ENCODE measurements around the gene TMEM31. TPM values are rescaled to one million over a fixed set of nuclear protein-coding genes. Genes with fewer than 3 reads are reported as not detected.

The TMEM31 gene, protein sequence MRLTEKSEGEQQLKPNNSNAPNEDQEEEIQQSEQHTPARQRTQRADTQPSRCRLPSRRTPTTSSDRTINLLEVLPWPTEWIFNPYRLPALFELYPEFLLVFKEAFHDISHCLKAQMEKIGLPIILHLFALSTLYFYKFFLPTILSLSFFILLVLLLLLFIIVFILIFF
- total RNA-seq: not detected

DNA sequence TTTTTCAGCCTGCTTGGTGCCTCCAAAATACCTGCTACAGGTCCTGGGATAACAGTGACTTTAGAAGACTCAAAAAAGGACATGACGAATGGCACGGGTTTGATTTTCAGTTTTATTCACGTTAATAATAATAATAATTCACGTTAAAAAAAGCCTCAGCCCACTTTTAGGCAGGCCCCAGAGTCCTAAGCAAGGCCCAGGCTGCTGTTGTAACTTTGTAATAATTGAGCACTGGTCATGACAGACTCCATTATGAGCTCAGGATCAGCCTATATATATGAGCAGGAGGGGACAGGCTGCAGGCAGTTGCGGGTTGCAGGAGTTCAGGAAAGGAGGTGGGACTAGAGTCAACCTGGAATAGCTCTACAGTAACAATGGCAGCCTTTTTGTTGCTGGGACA is at the start of gene TMEM31:
Gene TMEM31, plus strand, starts transcription at position 301 of the 400 bp plus-strand sequence. CDS start 1,350 bp downstream, outside the sequence.
- DNase-seq (ENCODE audit: low spot score): no peak

DNA sequence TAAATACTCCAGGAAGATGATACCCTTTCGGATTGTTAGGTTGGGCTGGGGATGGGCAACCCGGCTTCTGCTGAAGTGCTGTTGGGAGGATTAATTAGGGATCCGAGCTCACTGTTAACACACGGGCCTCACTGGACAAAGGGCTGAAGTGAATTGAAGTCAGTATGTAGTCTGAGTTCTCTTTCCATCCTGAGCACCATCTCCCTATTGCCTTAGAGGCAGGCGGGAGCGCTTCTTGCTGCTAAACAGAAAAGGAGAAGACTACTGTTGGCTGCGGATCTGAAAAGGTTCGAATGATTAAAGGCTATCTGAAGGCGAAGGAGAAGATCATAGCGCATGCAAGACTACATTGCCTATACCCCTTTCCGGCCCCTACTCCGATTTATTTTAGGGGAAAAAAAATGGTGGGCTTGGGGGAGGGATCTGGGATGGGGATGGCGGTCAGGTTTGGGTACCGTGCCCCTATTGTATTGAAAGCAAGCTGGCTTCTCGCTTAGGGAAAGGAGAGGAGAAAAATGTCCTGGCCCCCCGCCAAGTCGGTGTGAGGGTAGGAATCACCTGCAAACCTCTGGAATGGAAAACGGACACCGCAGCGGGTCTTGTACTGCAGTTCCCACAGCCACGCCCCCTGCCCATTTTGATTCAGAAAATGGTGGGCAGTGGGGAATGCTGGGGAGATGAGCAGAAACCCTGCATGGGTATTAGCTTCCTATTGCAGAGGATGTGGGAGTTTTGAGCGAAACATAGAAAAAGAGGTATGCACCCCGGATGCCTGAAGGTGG is 46.5 kb upstream of the TMEM31 start:
- DNase-seq (ENCODE audit: low spot score): no peak

DNA sequence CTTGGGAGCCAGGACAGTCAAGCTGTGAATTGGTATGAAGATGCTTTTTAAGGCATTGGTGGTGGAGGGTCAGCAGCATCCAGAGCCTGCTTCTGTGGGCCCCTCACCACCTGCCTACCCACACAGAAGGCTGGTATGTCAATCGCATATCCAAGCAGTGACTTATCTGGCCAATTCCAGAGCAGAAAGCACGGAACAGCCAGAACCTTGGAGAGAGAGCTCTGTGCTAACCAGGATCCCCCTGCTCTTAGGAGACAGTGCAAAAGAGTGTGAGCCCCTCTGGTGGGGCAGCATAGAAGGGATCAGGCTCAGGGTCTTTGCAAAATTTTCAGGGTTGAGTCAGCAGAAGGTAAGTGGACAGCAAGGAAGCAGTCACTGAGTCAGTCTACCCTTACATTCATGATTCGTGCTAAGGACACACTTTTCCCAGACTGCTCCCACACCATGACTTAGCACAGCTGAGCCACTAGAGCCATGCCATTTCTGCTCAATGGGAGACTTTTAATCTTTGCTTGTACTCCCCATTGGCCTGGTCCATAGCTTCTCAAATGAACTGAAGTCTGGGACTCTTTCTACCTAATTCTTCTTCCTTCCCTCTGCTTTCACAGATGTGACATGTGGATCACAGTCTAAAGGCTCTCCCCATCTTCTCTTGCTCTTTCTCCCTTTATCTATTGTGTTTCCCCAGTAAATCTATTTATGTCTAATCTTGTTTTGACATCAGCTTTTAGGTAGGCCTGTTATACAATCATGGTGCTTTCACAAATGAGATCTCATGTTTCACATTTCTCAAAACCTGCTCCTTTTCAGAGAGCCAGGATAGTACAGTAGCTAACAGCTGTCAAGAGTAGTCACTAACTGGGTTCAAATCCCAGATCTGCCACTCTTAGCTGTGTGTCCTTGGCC is 44.3 kb upstream of the TMEM31 start:
- DNase-seq (ENCODE audit: low spot score): no peak

DNA sequence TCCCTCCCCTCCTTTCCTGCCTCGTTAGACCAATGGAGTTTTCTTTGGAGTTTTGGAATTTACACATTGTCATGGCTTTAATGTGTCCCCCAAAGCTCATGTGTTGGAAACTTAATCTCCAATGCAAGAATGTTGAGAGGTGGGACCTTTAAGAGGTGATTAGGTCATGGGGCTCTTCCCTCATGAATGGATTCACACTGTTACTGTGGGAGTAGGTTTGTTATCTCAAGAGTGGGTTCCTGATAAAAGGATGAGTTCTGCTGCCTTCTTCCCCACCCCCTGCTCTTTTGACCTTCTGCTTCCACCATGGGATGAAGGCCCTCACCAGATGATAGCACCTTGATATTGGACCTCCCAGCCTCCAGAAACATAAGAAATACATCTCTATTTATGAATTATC is 41.0 kb upstream of the TMEM31 start:
- DNase-seq (ENCODE audit: low spot score): no peak

DNA sequence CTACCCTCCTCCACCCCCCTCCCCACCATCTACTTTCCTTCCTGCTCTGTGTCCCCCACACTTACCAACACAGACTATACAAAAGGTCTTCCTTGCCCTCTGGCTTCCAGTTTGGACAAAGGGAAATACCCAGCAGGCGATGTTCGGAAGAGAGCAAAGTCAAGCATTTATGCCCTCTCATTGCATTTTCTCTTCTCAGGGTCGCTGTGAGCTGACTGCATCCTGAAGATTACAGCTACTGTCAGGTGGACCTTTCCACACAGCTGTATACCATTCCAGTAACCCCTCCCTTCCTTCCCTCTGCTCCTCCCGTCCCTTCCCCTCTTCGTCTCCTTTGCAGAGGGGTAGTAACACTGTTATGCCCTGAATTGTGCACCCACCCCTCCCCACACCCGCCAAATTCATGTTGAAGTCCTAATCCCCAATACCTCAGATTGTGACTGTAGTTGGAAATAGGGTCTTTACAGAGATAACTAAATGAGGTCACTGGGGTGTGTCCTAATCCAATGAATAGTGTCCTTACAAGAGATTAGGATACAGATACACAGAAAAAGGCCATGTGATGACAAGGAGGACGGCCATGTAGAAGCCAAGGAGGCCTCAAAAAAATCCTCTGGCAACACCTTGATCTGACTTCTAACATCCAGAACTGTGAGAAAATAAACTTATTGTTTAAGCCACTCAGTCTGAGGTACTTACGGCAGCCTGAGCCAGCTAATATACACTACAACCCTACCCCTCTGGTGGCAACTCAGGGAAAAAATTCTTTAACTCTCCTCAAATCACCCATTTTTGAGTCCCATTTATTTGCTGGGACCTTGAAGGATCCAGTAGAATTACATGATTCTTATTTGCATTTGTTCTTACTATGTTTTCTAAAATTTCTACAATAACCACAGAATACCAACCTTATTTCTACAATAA is 35.9 kb upstream of the TMEM31 start:
- DNase-seq (ENCODE audit: low spot score): no peak

DNA sequence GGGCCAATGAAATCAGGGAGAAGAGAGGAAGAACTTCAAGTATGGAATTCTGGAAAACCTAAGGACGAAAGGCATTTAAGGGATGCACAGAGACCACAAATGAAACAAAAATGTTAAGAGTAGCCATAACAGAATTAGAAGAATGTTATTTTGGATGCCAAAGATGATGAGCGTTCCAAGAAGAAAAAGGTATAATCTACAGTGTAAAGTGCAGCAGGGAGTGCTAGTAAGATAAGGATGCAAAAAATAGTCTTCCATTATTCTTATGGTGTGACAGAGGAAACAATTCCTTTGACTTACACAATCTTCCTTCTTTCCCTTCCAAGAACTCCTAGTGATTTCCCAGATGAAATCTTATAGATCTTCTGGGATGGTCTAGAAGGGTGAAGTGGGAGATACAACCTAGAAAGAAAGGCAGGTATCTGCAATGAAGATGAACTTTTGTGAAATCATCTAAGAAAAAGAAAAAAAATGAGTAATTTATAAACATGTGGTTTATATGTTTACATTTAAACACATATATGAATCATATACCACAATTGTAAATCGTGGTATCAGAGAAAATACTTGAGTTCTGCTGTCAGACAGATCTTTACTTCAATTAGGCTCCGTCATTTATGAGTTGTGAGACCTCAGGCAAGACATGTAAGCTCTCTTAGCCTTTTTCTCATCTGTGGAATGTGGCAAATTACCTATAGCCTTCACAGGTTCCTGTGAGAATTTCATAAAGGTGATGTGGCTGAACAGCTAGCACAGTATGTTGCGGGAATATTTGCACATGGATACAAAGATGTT is 32.3 kb upstream of the TMEM31 start:
- no peak for DNase-seq (ENCODE audit: low spot score)

DNA sequence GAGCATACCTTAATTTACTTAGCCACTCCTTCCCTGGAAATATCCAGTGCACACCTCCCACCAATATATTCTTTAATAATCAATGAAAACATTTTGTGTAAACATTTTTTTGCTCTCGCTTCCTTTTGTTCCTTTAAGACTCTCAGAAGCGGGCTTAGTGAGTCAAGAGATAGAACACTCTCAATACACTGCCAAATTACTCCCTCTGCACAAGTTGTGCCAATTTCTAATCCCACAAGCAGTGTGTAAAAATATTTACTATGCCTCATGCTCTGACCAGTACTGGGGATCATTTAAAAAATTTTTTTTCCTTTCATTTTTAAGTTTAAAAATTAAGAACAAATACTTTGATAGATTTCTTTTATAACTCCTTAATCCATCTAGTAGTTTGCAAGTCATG is 29.3 kb upstream of the TMEM31 start:
- DNase-seq (ENCODE audit: low spot score): no peak

DNA sequence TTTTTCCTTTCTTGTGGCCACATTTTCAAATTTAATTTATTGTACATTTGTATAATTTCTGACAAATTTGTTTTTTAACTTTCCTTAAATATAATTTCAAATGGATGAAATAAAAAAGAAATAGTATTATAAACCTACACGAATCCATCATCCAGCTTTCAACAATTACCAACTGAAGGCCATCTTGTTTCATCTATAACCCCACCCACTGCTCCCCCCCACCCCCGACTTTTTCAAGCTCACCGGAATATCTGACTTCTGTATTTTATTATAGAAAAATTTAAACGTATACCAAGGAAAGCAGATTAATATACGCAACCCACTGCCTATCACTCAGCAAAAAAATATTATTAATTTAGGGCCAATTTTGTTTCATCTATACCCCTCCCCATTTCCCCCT is 25.3 kb upstream of the TMEM31 start:
- no peak for DNase-seq (ENCODE audit: low spot score)

DNA sequence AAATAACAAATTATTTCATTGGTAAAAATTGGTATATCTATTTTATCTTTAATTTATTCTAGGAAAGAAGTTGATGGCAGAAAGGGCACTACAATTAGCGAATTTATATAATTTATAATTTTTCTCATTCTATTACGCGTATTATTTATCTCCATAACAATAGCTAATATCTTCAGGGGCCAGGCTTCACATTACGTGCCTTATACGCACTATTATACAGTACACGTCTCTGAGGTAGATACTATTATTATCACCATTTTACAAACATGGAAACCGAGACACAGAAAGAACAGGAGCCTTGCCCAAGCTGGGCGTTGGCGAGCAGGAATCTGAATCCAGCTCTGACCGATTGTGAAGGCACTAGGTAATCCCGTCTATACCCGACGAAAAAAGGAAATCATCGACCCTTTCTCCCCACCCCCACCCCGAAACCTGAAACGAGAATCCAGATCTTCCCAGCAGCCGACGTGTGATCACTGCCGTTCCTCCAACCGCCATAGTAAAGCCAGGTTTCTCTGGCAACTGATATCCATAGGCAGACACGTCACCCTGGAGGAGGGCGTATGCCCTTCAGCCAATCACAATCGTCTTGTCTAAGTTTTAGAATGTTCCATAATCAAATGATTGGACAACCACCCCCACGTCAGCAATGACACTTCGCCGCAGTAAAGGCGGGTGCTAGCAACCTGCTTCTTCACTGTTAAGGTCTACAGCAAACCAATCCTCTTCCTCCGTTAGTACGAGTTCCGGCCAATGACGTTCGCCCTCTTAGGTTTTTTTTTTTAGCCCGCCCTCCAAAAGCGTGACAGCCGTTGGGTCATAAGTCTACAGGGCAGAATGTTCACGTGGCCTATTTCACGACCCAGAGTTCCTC is 24.3 kb upstream of the TMEM31 start, which contains the start of gene MORF4L2:
Gene MORF4L2, minus strand, starts transcription at position 501 of the 874 bp plus-strand sequence. CDS start 9,672 bp downstream, outside the sequence.
- DNase-seq (ENCODE audit: low spot score): peak; percentile 95

DNA sequence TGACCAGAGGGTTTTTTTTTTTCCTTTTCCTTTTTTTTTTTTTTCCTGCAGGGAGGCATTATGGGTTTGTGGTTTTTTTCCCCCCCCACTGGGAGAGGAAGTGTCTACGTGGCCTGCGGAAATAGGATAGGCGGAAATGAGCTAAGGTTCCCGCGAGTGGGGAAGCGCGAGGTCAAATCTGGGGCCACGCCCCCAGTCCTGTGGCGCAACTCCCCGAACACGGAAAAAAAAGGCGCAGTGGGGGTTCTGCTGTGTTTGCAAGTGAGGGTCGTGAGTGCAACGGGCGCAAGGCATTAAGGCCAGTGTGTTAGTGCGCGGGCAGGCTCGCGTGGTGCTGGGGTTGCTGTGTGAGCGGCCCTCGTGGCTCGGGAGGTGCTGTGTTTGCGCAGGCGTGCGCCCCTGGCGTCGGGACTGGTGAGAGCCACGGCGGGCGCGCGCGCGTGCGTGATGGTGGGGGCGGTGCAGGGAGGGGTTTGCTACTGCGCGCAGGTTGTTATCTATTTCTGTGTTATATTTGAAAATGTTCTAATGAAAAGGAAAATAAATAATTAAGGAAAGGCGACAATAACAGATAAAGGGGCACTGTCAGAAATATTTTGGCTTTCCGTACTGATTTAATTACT is 23.5 kb upstream of the TMEM31 start:
- peak; percentile 88 for DNase-seq (ENCODE audit: low spot score)

DNA sequence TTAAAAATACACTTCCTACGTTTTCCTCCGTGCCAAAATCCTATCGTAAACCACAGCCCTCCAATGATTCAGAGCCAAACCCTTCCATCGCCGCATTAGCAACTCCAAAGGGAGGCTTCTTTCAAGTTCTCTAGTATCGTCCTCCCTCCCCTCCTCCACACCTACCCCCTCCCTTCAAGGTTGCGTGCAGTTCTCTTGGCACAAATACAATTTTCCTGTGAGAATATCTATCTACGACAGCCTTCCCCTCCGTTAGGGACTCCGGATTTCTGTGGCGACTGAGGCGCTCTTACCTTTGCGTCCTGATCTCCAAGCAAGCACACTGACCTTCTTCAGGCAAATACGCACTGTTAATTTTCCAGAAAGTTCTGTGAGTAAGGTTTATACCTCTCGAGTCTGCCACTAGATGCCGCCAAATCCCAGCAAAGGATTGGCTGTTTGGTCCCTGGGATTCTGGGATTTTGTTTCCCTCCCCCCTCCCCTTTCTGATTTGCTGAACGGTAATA is 23.0 kb upstream of the TMEM31 start:
- DNase-seq (ENCODE audit: low spot score): peak; percentile 75

DNA sequence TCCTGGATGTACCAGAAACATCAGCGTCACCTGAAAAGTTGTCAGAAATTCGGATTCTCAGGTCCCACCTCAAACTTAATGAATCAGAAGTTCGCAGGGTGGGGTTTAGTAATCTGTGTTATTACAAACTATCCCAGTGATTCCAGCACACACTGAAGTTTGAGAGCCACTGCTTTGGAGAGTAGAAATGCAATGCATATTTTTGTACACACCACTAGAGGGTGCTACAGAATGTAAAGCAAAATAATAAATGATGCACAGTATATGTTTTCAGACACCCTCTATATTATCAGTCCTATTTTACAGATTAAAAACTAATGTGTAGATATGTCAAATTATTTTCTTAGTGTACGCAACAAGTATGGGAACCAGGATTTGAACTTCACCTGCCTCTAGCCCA is 21.8 kb upstream of the TMEM31 start:
- DNase-seq (ENCODE audit: low spot score): no peak

DNA sequence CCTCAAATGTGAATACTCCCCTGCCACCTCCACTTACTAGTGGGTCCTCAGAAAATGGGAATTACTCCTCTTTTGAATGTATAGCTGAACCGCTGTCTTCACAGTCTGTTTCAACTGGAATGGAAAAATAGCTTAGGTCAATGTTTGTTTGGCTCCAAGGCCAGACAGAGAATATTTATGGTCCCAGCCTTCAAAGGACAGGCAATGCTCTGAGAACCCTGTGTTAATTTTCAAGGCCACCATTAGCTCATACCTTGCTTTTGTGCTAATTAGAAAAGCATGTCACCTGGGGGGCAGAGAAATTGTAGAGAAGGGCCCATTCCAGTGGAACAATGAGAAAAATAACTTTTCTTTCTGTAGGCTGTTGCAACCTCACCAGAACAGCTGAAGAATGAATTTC is 19.6 kb upstream of the TMEM31 start:
- no peak for DNase-seq (ENCODE audit: low spot score)

DNA sequence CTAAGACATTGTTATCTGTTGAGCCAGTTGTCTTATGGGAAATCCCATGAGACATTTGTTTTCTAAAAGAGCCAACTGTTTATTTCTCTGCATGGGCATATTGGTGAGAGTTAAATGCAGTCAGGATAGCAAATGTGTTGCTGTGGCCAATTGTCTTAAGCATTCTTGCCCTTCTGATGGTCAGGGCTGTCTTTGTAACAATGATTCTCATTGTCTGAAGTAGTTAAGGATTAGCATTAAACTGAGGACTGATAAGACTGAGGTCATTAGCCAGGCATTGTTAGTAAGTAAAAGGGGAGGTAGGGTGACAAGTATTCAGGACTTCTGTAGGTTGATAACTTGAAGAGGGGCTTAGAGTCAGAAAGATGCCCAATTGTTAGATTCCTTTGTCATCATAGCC is 13.0 kb upstream of the TMEM31 start:
- DNase-seq (ENCODE audit: low spot score): no peak

DNA sequence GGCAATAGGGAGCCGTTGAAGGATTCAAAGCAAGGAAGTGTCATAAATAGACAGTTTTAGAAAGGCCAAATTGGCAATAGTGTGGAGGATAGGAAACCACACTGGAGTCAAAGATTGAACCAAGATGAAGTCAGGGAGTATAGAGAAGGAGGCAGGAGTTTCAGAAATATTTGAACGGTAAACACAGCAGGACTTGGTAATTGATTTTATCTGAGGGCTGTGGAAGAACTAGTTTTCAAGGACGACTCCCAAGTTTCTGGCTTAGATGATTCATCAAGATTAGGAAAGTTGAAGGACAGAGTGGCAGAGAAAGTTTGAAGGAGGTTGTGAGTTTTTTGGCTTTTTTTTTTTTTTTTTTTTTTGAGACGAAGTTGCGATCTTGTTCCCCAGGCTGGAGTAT is 11.5 kb upstream of the TMEM31 start:
- no peak for DNase-seq (ENCODE audit: low spot score)

DNA sequence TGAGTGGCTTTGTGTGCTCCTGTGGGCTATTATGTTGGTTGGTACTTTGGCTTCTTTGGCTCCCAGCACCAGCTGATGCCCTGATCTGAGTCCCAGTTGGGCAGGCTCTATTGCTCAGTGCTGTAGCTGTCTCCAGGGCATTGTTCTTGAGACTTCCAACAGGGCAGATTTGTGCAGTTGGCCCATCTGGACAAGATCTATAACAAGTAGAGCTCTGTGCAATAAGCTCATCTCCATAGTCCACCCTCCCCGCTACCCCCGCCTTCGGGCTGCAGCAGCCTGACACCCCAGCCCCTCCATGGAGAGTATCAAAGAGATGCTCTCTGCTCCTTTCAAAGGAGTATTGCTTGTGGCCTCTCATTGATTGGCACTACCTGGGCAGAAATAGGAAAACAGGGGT is 5.8 kb upstream of the TMEM31 start:
- DNase-seq (ENCODE audit: low spot score): no peak

DNA sequence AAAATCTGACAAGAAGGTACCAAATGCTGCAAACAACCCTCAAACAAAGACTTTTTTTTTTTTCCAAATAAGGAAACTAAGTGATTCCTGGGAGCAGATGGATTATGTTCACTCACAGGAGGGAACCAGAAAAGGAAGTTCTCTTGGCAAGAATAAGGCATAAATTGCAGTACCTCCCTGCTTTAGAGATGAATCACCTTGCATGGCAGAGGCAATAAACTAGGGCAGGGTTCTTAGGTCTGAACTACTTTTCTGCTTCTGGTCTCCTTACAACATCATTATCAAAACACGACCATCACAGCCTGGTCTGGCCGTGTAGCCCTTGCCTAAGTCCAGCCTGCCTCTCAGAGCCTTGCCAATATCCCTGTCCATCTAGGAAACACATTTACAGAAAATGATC is 6.3 kb downstream of the TMEM31 start:
- no peak for DNase-seq (ENCODE audit: low spot score)

DNA sequence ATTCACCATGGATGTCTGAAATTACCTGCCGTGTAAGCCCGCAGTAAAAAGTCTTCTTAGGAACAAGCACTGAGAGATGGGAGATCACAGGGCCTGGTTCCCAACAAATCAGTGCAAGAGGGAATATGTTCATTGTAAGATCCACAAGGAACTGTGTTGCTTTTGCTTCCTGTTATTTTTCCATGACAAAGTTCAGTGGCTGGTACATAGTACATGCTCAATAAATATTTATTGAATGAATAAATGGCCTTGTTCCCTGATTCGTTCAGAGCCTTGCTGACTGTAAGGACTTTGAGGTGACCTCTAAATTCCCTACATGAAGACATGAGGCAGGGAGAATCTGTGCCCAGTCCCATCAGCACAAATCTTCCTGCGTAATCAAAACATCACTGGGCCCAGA is 7.4 kb downstream of the TMEM31 start:
- DNase-seq (ENCODE audit: low spot score): no peak

DNA sequence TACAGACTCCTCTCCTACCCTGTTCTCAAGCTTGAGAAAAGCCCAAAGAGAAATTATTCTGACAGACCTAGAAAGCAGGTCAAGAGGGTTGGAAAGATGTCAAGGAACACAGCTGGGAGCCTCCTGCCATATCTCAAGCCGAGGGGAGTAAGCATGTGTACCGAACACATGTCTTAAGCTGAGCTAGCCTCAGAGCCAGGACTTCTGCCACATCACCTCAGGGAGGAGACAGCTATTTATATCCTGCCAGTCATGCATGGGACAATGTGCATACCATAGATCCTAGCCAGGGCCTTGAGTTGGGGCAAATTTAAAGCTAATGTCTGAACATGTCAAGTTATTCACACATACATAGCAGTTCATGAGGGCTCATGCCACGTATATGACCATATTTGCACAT is 11.8 kb downstream of the TMEM31 start:
- DNase-seq (ENCODE audit: low spot score): no peak
